Cardiac muscle cell (in vitro differentiated cells and primary cell): Measurements from ENCODE around the gene HOXA11. TPM values are rescaled to one million over a fixed set of nuclear protein-coding genes. Genes with fewer than 3 reads are reported as not detected.

Experiments used
- DNase-seq, 2 donors: peaks; one replicate each; pipeline versions ENCODE4 v3.0.0 to v3.0.0-alpha.2; 2010 to 2017; ENCODE audit warnings: low read depth in 1 of 2, low spot score in 1 of 2
- H3K27ac ChIP-seq: fragments of 200-600 bp; sonication (generic); 2 replicates; pipeline ENCODE4 v1.5.1; 2016
- H3K27me3 ChIP-seq: fragments of 200-600 bp; sonication (generic); 2 replicates; pipeline ENCODE4 v1.6.0; 2016; ENCODE audit warnings: control low read depth
- H3K36me3 ChIP-seq: fragments of 200-600 bp; sonication (generic); 2 replicates; pipeline ENCODE4 v1.5.1; 2016; ENCODE audit warnings: control low read depth
- H3K4me1 ChIP-seq: fragments of 200-600 bp; sonication (generic); 2 replicates; pipeline ENCODE4 v1.8.1; 2017; ENCODE audit warnings: low read depth, mild to moderate bottlenecking, mixed run types
- H3K4me3 ChIP-seq: fragments of 200-600 bp; sonication (generic); 2 replicates; pipeline ENCODE4 v1.5.1; 2016; ENCODE audit warnings: mild to moderate bottlenecking
- H3K9me3 ChIP-seq: fragments of 200-600 bp; sonication (generic); 2 replicates; pipeline ENCODE4 v1.5.1; 2017; ENCODE audit warnings: low read depth, mild to moderate bottlenecking, control low read depth
- CTCF ChIP-seq: IDR thresholded peaks from 2 replicates; pipeline ENCODE4 v1.5.1; 2012; ENCODE audit warnings: low read depth, mild to moderate bottlenecking, low read length
- polyA plus RNA-seq: library from polyadenylated mRNA; unstranded; fragments of >200 nt; fragmentation: Nextera tagmentation; extraction: Ambion mirVana; gene quantifications from 2 replicates; pipeline ENCODE4 v1.2.1, GENCODE V29; 2016
- total RNA-seq: library from RNA; depleted of rRNA; stranded (reverse); fragments of >200 nt; gene quantifications from 2 replicates; pipeline ENCODE4 v1.2.3, GENCODE V29; 2016

The HOXA11 gene
- total and polyA plus RNA-seq, 2 experiments from 2014 or later = not detected

GRCh38 chr7:27192546-27193334, 7.7 kb upstream of the HOXA11 start:
- TF ChIP-seq CTCF = no peak
- DNase-seq = no peak
- Histone ChIP-seq H3K9me3 (no peaks in the 10 kb centered on the region), H3K27me3 (peaks cover 100% of the 10 kb centered on the region), H3K4me3 (no peak overlapping the region), H3K4me1 (no peaks in the 10 kb centered on the region), H3K27ac (no peak overlapping the region), H3K36me3 (no peaks in the 10 kb centered on the region)

- peaks cover 100% of the 10 kb centered on the region for H3K27me3 ChIP-seq
- no peaks in the 10 kb centered on the region for H3K36me3 ChIP-seq
- DNase-seq = no peak
- H3K9me3 ChIP-seq = no peaks in the 10 kb centered on the region
- H3K27ac ChIP-seq = no peak overlapping the region
- no peak overlapping the region for H3K4me3 ChIP-seq
- no peaks in the 10 kb centered on the region for H3K4me1 ChIP-seq
- TF ChIP-seq CTCF = no peak
These were observed 7.0 kb upstream of the HOXA11 start for GRCh38 chr7:27191833-27192545.

GRCh38 chr7:27191161-27191731, 6.2 kb upstream of the HOXA11 start:
- no peaks in the 10 kb centered on the region for H3K9me3 ChIP-seq
- no peak for TF ChIP-seq CTCF
- no peak for DNase-seq
- no peak overlapping the region for H3K4me3 ChIP-seq
- H3K27me3 ChIP-seq = peaks cover 100% of the 10 kb centered on the region
- no peaks in the 10 kb centered on the region for H3K4me1 ChIP-seq
- no peaks in the 10 kb centered on the region for H3K36me3 ChIP-seq
- no peak overlapping the region for H3K27ac ChIP-seq

- Histone ChIP-seq H3K4me1 (no peaks in the 10 kb centered on the region), H3K27me3 (peaks cover 100% of the 10 kb centered on the region), H3K27ac (no peak overlapping the region), H3K4me3 (no peak overlapping the region), H3K36me3 (no peaks in the 10 kb centered on the region), H3K9me3 (no peaks in the 10 kb centered on the region)
- no peak for DNase-seq
- TF ChIP-seq CTCF = no peak
These were observed 5.1 kb upstream of the HOXA11 start for GRCh38 chr7:27189997-27190748.

- no peaks in the 10 kb centered on the region for H3K4me1 ChIP-seq
- no peak overlapping the region for H3K4me3 ChIP-seq
These were observed 4.4 kb upstream of the HOXA11 start for GRCh38 chr7:27189295-27189996.

More at GRCh38 chr7:27189295-27189996, 4.4 kb upstream of the HOXA11 start:
- H3K27me3 ChIP-seq = peaks cover 100% of the 10 kb centered on the region
- H3K9me3 ChIP-seq = no peaks in the 10 kb centered on the region
- no peak for TF ChIP-seq CTCF
- no peak overlapping the region for H3K27ac ChIP-seq
- H3K36me3 ChIP-seq = no peaks in the 10 kb centered on the region
- DNase-seq = no peak
